ENCODE data around the gene PAK2. TPM values are rescaled to one million over a fixed set of nuclear protein-coding genes. Genes with fewer than 3 reads are reported as not detected.

PAK2 gene
- total RNA-seq, 1 experiment from 2014 or later = 32.6 TPM

DNA sequence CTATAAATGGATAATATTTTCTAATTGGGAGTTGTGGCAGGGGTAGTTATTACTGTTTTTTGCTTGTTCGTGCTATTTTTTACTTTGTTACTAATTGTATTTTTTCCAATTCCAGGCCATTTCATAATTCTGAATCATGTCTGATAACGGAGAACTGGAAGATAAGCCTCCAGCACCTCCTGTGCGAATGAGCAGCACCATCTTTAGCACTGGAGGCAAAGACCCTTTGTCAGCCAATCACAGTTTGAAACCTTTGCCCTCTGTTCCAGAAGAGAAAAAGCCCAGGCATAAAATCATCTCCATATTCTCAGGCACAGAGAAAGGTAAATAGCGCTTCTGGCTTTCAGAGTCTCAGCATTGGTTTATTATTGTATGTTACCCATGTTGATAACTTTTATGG lies 42.9 kb downstream of the PAK2 start:
- Histone ChIP-seq H3K27ac (ENCODE audit: low read length) (no peak overlapping the region), H3F3A (ENCODE audit: low read length, unreplicated experiment) (no peaks in the 10 kb centered on the region), H3K9ac (ENCODE audit: low read length) (no peak overlapping the region), H3K9me3 (ENCODE audit: low read length) (no peaks in the 10 kb centered on the region), H2AFZ (ENCODE audit: low read length) (no peak overlapping the region), H3K79me2 (ENCODE audit: low read length) (peaks cover 74% of the 10 kb centered on the region), H3K4me1 (ENCODE audit: insufficient read depth, low read length) (peaks cover 18% of the 10 kb centered on the region), H4K20me1 (ENCODE audit: low read length) (peaks cover 10% of the 10 kb centered on the region; the same call in 1 of the 2 replicates), H3K4me2 (ENCODE audit: low read length) (no peak overlapping the region), H3K27me3 (ENCODE audit: low read length) (no peaks in the 10 kb centered on the region), H3K36me3 (ENCODE audit: low read depth, low read length) (peaks cover 27% of the 10 kb centered on the region), H3K9me2 (replicated peaks; ENCODE audit: low read length) (no peaks in the 10 kb centered on the region), H3K4me3 (ENCODE audit: low read length) (no peak overlapping the region)
- TF ChIP-seq, protein P1, sequence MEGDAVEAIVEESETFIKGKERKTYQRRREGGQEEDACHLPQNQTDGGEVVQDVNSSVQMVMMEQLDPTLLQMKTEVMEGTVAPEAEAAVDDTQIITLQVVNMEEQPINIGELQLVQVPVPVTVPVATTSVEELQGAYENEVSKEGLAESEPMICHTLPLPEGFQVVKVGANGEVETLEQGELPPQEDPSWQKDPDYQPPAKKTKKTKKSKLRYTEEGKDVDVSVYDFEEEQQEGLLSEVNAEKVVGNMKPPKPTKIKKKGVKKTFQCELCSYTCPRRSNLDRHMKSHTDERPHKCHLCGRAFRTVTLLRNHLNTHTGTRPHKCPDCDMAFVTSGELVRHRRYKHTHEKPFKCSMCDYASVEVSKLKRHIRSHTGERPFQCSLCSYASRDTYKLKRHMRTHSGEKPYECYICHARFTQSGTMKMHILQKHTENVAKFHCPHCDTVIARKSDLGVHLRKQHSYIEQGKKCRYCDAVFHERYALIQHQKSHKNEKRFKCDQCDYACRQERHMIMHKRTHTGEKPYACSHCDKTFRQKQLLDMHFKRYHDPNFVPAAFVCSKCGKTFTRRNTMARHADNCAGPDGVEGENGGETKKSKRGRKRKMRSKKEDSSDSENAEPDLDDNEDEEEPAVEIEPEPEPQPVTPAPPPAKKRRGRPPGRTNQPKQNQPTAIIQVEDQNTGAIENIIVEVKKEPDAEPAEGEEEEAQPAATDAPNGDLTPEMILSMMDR (conservative IDR thresholded peaks at IDR 0.05; ENCODE audit: low read depth, low read length) = no peak
- TF ChIP-seq EZH2phosphoT487 (IDR thresholded peaks at IDR 0.05; ENCODE audit: borderline replicate concordance, low read length) = no peak
- no peak for TF ChIP-seq EZH2 (IDR thresholded peaks at IDR 0.05; ENCODE audit: low read length, unreplicated experiment)
- intact Hi-C loops (cut with micrococcal nuclease) = no loop called here
- DNase-seq (no peak), ATAC-seq (no peak)
- BruUV-seq (replicated peaks) = no TSS peak
- CTCF ChIA-PET = no interaction called here
- POLR2A ChIA-PET (ENCODE audit: unreplicated experiment) = interaction anchor here (0.6 kb wide), 1 partner anchor 56 kb away, joined by 6 read pairs; no protein-coding TSS in a partner anchor

DNA sequence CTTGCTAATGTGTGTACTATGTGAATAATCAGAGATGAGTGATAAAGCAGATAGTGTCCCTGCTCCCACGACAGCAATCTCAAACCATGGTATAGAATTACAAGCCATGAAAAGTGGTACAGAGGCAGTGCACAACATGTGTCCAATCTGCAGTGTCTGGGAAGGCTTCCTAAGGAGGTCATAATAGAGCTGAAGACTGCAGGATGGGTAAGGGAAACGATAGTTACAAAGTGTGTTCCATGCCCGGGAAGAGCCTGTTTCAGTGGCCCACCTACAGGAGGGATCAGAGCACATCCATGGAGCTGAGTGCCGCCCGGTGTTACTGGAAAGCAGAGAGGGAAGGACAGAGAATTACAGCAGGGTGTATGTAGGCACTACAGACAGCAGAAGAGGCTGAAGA lies 48.9 kb downstream of the PAK2 start:
- Histone ChIP-seq H3K4me1 (ENCODE audit: insufficient read depth, low read length) (peaks cover 45% of the 10 kb centered on the region), H3K9ac (ENCODE audit: low read length) (no peak overlapping the region), H3K27me3 (ENCODE audit: low read length) (no peaks in the 10 kb centered on the region), H3K27ac (ENCODE audit: low read length) (no peak overlapping the region), H2AFZ (ENCODE audit: low read length) (no peak overlapping the region), H3K4me3 (ENCODE audit: low read length) (no peak overlapping the region), H3K9me2 (replicated peaks; ENCODE audit: low read length) (no peaks in the 10 kb centered on the region), H3K79me2 (ENCODE audit: low read length) (peaks cover 66% of the 10 kb centered on the region), H3K36me3 (ENCODE audit: low read depth, low read length) (peaks cover 4% of the 10 kb centered on the region), H3F3A (ENCODE audit: low read length, unreplicated experiment) (peaks cover 12% of the 10 kb centered on the region), H3K9me3 (ENCODE audit: low read length) (no peaks in the 10 kb centered on the region), H3K4me2 (ENCODE audit: low read length) (no peak overlapping the region), H4K20me1 (ENCODE audit: low read length) (no peaks in the 10 kb centered on the region; the same call in 1 of the 2 replicates)
- no peak for ATAC-seq
- ChIA-PET CTCF (no interaction called here), POLR2A (ENCODE audit: unreplicated experiment) (interaction anchor here (0.7 kb wide), 1 partner anchor 43 kb away, joined by 5 read pairs; no protein-coding TSS in a partner anchor)
- no TSS peak for BruUV-seq (replicated peaks)
- TF ChIP-seq EZH2phosphoT487 (IDR thresholded peaks at IDR 0.05; ENCODE audit: borderline replicate concordance, low read length) (no peak), EZH2 (IDR thresholded peaks at IDR 0.05; ENCODE audit: low read length, unreplicated experiment) (no peak)
- TF ChIP-seq, protein P1 (conservative IDR thresholded peaks at IDR 0.05; ENCODE audit: low read depth, low read length) = no peak
- DNase-seq = no peak
- intact Hi-C loops (cut with micrococcal nuclease) = no loop called here

DNA sequence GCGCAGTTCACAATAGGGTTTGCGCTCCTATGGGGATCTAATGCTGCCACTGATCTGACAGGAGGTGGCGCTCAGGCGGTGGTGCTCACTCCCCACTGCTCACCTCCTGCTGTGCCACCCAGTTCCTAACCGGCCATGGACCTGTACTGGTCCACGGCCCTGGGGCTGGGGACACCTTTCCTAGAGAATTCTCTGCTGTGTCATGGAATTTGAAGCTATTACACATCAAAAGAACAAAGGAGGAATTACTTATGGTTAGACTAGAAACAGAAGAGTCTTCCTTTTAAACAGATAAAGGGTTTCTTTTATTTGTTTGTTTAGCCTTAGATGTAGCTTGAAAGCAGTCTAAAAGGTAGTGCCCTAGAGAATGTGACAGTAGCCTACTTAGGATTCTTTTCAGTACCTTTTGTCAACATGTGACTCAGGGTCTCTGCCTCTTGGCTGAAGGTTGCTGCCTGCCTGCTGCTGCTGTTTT lies 50.3 kb downstream of the PAK2 start:
- DNase-seq = peak; percentile 77
- Histone ChIP-seq H3K27ac (ENCODE audit: low read length) (peak overlapping the region; percentile 39), H3K9me2 (replicated peaks; ENCODE audit: low read length) (no peaks in the 10 kb centered on the region), H3K9ac (ENCODE audit: low read length) (no peak overlapping the region), H3K27me3 (ENCODE audit: low read length) (no peaks in the 10 kb centered on the region), H3K4me3 (ENCODE audit: low read length) (no peak overlapping the region), H3K4me1 (ENCODE audit: insufficient read depth, low read length) (peaks cover 57% of the 10 kb centered on the region), H3K9me3 (ENCODE audit: low read length) (no peaks in the 10 kb centered on the region), H3K36me3 (ENCODE audit: low read depth, low read length) (peaks cover 9% of the 10 kb centered on the region; the same call in 1 of the 2 replicates), H3F3A (ENCODE audit: low read length, unreplicated experiment) (peaks cover 14% of the 10 kb centered on the region), H3K4me2 (ENCODE audit: low read length) (peak overlapping the region; percentile 63), H3K79me2 (ENCODE audit: low read length) (peaks cover 73% of the 10 kb centered on the region), H2AFZ (ENCODE audit: low read length) (no peak overlapping the region), H4K20me1 (ENCODE audit: low read length) (no peaks in the 10 kb centered on the region; the same call in 1 of the 2 replicates)
- TF ChIP-seq EZH2phosphoT487 (IDR thresholded peaks at IDR 0.05; ENCODE audit: borderline replicate concordance, low read length) = no peak
- TF ChIP-seq EZH2 (IDR thresholded peaks at IDR 0.05; ENCODE audit: low read length, unreplicated experiment) = no peak
- TF ChIP-seq, protein P1 (conservative IDR thresholded peaks at IDR 0.05; ENCODE audit: low read depth, low read length) = peak; percentile 53
- ChIA-PET POLR2A (ENCODE audit: unreplicated experiment) (no interaction called here), CTCF (interaction anchor here (0.7 kb wide), 1 partner anchor 180 kb away, joined by 3 read pairs; no protein-coding TSS in a partner anchor)
- ATAC-seq = peak; percentile 58
- intact Hi-C loops (cut with micrococcal nuclease) = loop anchor here (1.0 kb wide), 1 partner anchor 50 kb away; no protein-coding TSS in a partner anchor
- no TSS peak for BruUV-seq (replicated peaks)
